Esophagus squamous epithelium (tissue), 4 donors: ENCODE measurements around the gene CD70.

Experiments
- POLR2A ChIP-seq, 4 donors: fragments of 450-650 bp; IDR thresholded peaks; one replicate each; pipeline ENCODE4 v1.6.1; 2017; ENCODE audit warnings: antibody characterized with exemption in 4 of 4, mild to moderate bottlenecking in 4 of 4, moderate library complexity in 3 of 4
- TF ChIP-seq, protein P1 (sequence below), 6 experiments: fragments of 450-650 bp in 4 of 6; fragments of 200-600 bp in 2 of 6; sonication (generic) in 2 of 6; IDR thresholded peaks; one replicate each; pipeline ENCODE4 v1.5.1; 2016 to 2019; ENCODE audit warnings: antibody characterized with exemption in 6 of 6, mild to moderate bottlenecking in 4 of 6, moderate library complexity in 4 of 6

DNA sequence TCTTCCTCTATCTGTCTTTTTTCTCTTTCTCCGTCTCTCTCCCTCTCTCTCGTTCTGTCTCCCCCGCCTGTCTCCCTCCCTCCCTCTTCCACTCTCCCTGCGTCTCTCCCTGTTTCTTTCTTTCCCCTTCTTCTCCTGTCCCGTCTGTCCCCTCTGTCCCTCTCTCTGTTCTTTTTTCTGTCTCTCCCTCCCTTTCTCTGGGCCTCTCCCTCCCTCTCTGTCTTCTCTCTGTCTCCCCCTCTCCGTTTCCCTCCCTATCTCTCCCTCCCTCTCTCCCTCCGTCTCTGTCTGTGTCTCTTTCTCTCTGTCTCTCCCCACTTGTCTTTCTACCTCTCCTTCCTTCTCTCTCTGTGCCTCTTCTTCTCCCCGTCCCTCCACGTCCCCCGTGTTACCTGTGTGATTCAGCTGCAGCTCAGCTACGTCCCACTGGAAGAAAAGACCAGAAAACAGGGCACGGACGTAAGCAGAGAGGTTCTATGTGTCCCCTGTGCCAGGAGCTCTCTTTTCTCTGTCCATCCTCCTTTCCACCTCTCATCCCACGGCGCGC lies 1.2 kb downstream of the CD70 start:
- TF ChIP-seq, protein P1, sequence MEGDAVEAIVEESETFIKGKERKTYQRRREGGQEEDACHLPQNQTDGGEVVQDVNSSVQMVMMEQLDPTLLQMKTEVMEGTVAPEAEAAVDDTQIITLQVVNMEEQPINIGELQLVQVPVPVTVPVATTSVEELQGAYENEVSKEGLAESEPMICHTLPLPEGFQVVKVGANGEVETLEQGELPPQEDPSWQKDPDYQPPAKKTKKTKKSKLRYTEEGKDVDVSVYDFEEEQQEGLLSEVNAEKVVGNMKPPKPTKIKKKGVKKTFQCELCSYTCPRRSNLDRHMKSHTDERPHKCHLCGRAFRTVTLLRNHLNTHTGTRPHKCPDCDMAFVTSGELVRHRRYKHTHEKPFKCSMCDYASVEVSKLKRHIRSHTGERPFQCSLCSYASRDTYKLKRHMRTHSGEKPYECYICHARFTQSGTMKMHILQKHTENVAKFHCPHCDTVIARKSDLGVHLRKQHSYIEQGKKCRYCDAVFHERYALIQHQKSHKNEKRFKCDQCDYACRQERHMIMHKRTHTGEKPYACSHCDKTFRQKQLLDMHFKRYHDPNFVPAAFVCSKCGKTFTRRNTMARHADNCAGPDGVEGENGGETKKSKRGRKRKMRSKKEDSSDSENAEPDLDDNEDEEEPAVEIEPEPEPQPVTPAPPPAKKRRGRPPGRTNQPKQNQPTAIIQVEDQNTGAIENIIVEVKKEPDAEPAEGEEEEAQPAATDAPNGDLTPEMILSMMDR (IDR thresholded peaks at IDR 0.05) = no peak
- no peak for TF ChIP-seq POLR2A (IDR thresholded peaks at IDR 0.05)
